HCT116 (cell line): ENCODE data around the gene ARHGAP28. TPM values are rescaled to one million over a fixed set of nuclear protein-coding genes. Genes with fewer than 3 reads are reported as not detected.

Experiments used
- ATAC-seq: fragments of 200-7000 bp; cut with Tn5 transposase; 2 replicates; pipeline ENCODE4 v1.9.1; 2020; ENCODE audit warnings: mild to moderate bottlenecking, moderate library complexity
- BruUV-seq: library from RNA; stranded (reverse); fragments of 400-500 nt; replicated peaks from 2 replicates; lab custom pipeline; 2021; lab: Mats Ljungman, UMichigan
- CTCF ChIA-PET: fragments of 300-600 bp; sonication (Branson Sonifier 250); formaldehyde crosslinking; loops from one replicate; lab custom pipeline; 2021; ENCODE audit warnings: antibody characterized with exemption; lab: Charles Lee
- POLR2A ChIA-PET: fragments of 300-600, 350-600 bp; sonication (Branson Sonifier 250); formaldehyde crosslinking; loops from one replicate; lab custom pipeline; 2021; ENCODE audit warnings: antibody characterized with exemption; lab: Charles Lee
- RAD21 ChIA-PET, 2 experiments: fragments of 300-600 bp; sonication (Branson Sonifier 250); formaldehyde crosslinking; loops; one replicate each; lab custom pipeline; 2023; ENCODE audit warnings: low total read pairs in 2 of 2; ENCODE audit not compliant: uncharacterized antibody in 2 of 2, unreplicated experiment in 2 of 2, low non-redundant PET in 1 of 2; lab: Charles Lee
- DNase-seq: peaks from one replicate; pipeline ENCODE4 v3.0.0-alpha.2; 2010; ENCODE audit warnings: low read depth, low spot score
- H2AFZ ChIP-seq: fragments of 200-600 bp; shearing (Covaris generic), sonication (generic); 2 replicates; pipeline ENCODE4 v1.6.1; 2017; ENCODE audit warnings: low read depth, mixed run types, mixed read lengths, antibody characterized with exemption, low read length; ENCODE audit not compliant: poor library complexity, severe bottlenecking
- H3K27ac ChIP-seq: 2 replicates; pipeline ENCODE4 v1.5.1; 2012; ENCODE audit warnings: low read depth, low read length
- H3K27me3 ChIP-seq: fragments of 200-600 bp; sonication (generic); 2 replicates; pipeline ENCODE4 v1.6.1; 2016; ENCODE audit warnings: mixed run types, low read length, mixed read lengths; ENCODE audit not compliant: insufficient read depth
- H3K36me3 ChIP-seq, 2 experiments: fragments of 200-500 bp in 1 of 2; fragments of 200-600 bp in 1 of 2; sonication (Bioruptor generic) in 1 of 2; sonication (generic) in 1 of 2; 2 replicates each; pipeline versions ENCODE4 v1.5.1 to v1.6.1; 2014 to 2016; ENCODE audit warnings: low read length in 2 of 2, inconsistent platforms in 1 of 2, mixed read lengths in 1 of 2, mixed run types in 1 of 2; ENCODE audit not compliant: insufficient read depth in 2 of 2, control insufficient read depth in 1 of 2
- H3K4me1 ChIP-seq, 2 experiments: fragments of 200-600 bp in 1 of 2; sonication (generic) in 1 of 2; 2 replicates each; pipeline versions ENCODE4 v1.5.1 to v1.6.1; 2012 to 2017; ENCODE audit warnings: low read length in 2 of 2, inconsistent platforms in 1 of 2, mild to moderate bottlenecking in 1 of 2, mixed read lengths in 1 of 2, mixed run types in 1 of 2, moderate library complexity in 1 of 2; ENCODE audit not compliant: insufficient read depth in 2 of 2, control insufficient read depth in 1 of 2
- H3K4me2 ChIP-seq: fragments of 200-600 bp; sonication (generic); 2 replicates; pipeline ENCODE4 v1.6.1; 2017; ENCODE audit warnings: mixed run types, low read length, mixed read lengths
- H3K4me3 ChIP-seq, 2 experiments: fragments of 200-600 bp in 1 of 2; sonication (generic) in 1 of 2; replicated peaks in 1 of 2; 2 replicates each; pipeline ENCODE4 v1.5.1; 2011 to 2016; ENCODE audit warnings: low read length in 2 of 2, control low read depth in 1 of 2, low read depth in 1 of 2, mild to moderate bottlenecking in 1 of 2, mixed read lengths in 1 of 2, mixed run types in 1 of 2
- H3K79me2 ChIP-seq: fragments of 200-600 bp; sonication (generic); 2 replicates; pipeline ENCODE4 v1.6.1; 2017; ENCODE audit warnings: mild to moderate bottlenecking, mixed run types, low read length, moderate library complexity, mixed read lengths; ENCODE audit not compliant: insufficient read depth
- H3K9ac ChIP-seq: fragments of 200-600 bp; sonication (generic); 2 replicates; pipeline ENCODE4 v1.6.1; 2016; ENCODE audit warnings: low read length, mixed read lengths
- H3K9me2 ChIP-seq: fragments of 200-600 bp; sonication (generic), shearing (Covaris generic); 2 replicates; pipeline ENCODE4 v1.6.1; 2017; ENCODE audit warnings: mixed run types, mild to moderate bottlenecking, moderate library complexity; ENCODE audit not compliant: insufficient read depth
- H3K9me3 ChIP-seq, 2 experiments: fragments of 200-500 bp in 1 of 2; fragments of 200-600 bp in 1 of 2; sonication (Bioruptor generic) in 1 of 2; sonication (generic) in 1 of 2; 2 replicates each; pipeline ENCODE4 v1.6.1; 2014 to 2017; ENCODE audit warnings: low read length in 2 of 2, mixed read lengths in 2 of 2, inconsistent platforms in 1 of 2, low read depth in 1 of 2, mild to moderate bottlenecking in 1 of 2, mixed run types in 1 of 2, moderate library complexity in 1 of 2; ENCODE audit not compliant: control insufficient read depth in 1 of 2, insufficient read depth in 1 of 2
- H4K20me1 ChIP-seq: fragments of 200-600 bp; sonication (generic), shearing (Covaris generic); 2 replicates; pipeline ENCODE4 v1.6.1; 2017; ENCODE audit warnings: mixed run types, mild to moderate bottlenecking, moderate library complexity; ENCODE audit not compliant: insufficient read depth
- CBX3 ChIP-seq: IDR thresholded peaks from 2 replicates; pipeline ENCODE4 v1.6.1; 2012; ENCODE audit warnings: low read depth
- CEBPB ChIP-seq: IDR thresholded peaks from 2 replicates; pipeline ENCODE4 v1.6.1; 2012; ENCODE audit warnings: low read depth
- ELF1 ChIP-seq: IDR thresholded peaks from 2 replicates; pipeline ENCODE4 v1.6.1; 2012; ENCODE audit warnings: low read depth, borderline replicate concordance
- EZH2 ChIP-seq: fragments of 200-600 bp; sonication (generic); IDR thresholded peaks from 2 replicates; pipeline ENCODE4 v1.6.1; 2017; ENCODE audit warnings: antibody characterized with exemption, mixed run types
- EZH2phosphoT487 ChIP-seq: fragments of 200-600 bp; IDR thresholded peaks from 2 replicates; pipeline ENCODE4 v1.6.1; 2018; ENCODE audit warnings: antibody characterized with exemption, borderline replicate concordance
- FOSL1 ChIP-seq: IDR thresholded peaks from 2 replicates; pipeline ENCODE4 v1.6.1; 2012; ENCODE audit warnings: low read depth
- POLR2A ChIP-seq: IDR thresholded peaks from 2 replicates; pipeline ENCODE4 v1.7.0; 2011; ENCODE audit warnings: borderline replicate concordance; ENCODE audit not compliant: insufficient read depth, insufficient read length; ENCODE audit errors: extremely low read depth
- POLR2AphosphoS5 ChIP-seq: IDR thresholded peaks from 2 replicates; pipeline ENCODE4 v1.6.1; 2011; ENCODE audit warnings: mild to moderate bottlenecking, low read depth, low read length, moderate library complexity
- SIN3A ChIP-seq: IDR thresholded peaks from 2 replicates; pipeline ENCODE4 v1.6.1; 2012; ENCODE audit warnings: low read depth
- SRF ChIP-seq: IDR thresholded peaks from 2 replicates; pipeline ENCODE4 v1.6.1; 2012; ENCODE audit warnings: low read depth
- YY1 ChIP-seq: IDR thresholded peaks from 2 replicates; pipeline ENCODE4 v1.6.1; 2011; ENCODE audit warnings: low read length, low read depth, moderate library complexity, mild to moderate bottlenecking; ENCODE audit not compliant: insufficient replicate concordance; ENCODE audit errors: extremely low read depth
- intact Hi-C: fragments of 100-400 bp; cut with micrococcal nuclease; formaldehyde crosslinking; loops from 2 replicates; pipeline ENCODE4 v1.10.0; 2022
- total RNA-seq: library from RNA; stranded (reverse); gene quantifications from one replicate; pipeline ENCODE4 v1.2.1, GENCODE V29; 2021; ENCODE audit not compliant: unreplicated experiment
- TF ChIP-seq, protein P1 (sequence below): IDR thresholded peaks from 2 replicates; pipeline ENCODE4 v1.6.1; 2012; ENCODE audit warnings: low read depth
- TF ChIP-seq, protein P2 (sequence below): IDR thresholded peaks from 2 replicates; pipeline ENCODE4 v1.6.1; 2011; ENCODE audit warnings: mild to moderate bottlenecking, low read length, moderate library complexity; ENCODE audit not compliant: insufficient replicate concordance; ENCODE audit errors: extremely low read depth
- TF ChIP-seq, protein P3 (sequence below): IDR thresholded peaks from 2 replicates; pipeline ENCODE4 v1.6.1; 2012

Gene ARHGAP28
- total RNA-seq, 1 experiment from 2014 or later, result not detected

DNA sequence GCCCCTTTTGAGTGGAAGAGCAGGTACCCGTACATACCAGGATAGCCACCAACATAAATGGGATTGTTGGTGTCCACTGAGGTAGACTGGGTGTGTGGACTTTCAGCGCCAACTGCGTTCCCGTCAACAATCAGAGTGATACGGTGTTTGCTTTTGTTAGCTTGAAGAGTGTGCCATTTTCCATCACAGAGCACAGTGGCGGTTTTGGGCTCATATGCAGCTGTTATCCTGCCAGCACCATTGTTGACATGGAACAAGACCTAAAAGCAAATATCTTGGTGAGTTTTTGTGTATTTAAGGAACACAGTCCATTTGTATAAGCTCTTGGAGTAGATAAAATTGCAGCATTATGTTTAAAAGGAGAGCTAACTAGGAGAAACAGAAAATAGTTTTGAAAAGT is 213.6 kb downstream of the ARHGAP28 start:
- H3K9me2 ChIP-seq, result no peaks in the 10 kb centered on the region
- no peak overlapping the region for H3K4me2 ChIP-seq
- H3K9me3 ChIP-seq, result peaks cover 0 to 18% of the 10 kb centered on the region in 2 experiments; a peak in 2 of 4 replicates
- no peak for DNase-seq
- POLR2A ChIA-PET, result no interaction called here
- no peaks in the 10 kb centered on the region for H3K36me3 ChIP-seq
- H3K4me3 ChIP-seq, result no peak overlapping the region
- H3K27ac ChIP-seq, result no peak overlapping the region
- no TSS peak for BruUV-seq
- no peak overlapping the region for H3K9ac ChIP-seq
- CTCF ChIA-PET, result no interaction called here
- intact Hi-C loops, result no loop called here
- H3K4me1 ChIP-seq, result no peaks in the 10 kb centered on the region
- no peak for ATAC-seq
- H4K20me1 ChIP-seq, result no peaks in the 10 kb centered on the region
- RAD21 ChIA-PET, result no interaction called here
- no peak for TF ChIP-seq CEBPB
- TF ChIP-seq CBX3, result no peak
- TF ChIP-seq SIN3A, result no peak
- no peak for TF ChIP-seq YY1
- no peak for TF ChIP-seq POLR2A
- no peaks in the 10 kb centered on the region for H3K79me2 ChIP-seq
- H3K27me3 ChIP-seq, result no peaks in the 10 kb centered on the region
- no peak overlapping the region for H2AFZ ChIP-seq

DNA sequence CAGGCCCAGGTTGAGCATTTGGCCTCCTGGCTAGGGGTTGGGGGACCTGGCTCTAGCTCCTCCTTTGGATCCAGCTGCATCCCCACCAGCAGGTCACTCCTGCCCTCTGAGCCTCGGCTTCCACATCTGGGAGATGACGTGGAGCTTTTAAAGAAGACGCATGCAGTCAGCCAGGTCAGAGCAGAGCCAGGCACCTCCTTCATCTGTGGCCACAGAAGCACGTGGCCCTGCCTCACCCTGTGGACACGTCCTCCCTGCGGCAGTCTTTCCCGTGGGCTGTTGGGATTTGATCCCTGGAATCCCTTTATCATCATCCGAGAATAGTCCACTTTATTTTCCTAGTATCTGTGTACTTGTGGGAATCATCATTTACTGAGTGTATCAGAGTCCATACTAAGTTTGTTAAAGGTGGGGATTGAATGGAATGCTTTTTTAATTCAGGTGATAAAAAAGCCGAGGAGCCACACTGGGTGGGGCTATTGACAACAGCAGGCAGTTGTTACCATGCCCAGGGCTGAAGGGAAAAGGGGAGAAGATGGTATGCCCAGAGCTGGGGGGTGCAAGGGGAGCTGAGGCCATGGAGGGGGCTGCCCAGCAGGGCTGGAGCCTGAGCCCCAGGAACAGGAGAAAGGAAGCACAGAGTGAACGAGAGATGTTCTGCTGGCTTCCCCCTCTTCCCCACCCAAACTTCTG is 218.0 kb downstream of the ARHGAP28 start:
- RAD21 ChIA-PET, result no interaction called here
- TF ChIP-seq, protein P1, sequence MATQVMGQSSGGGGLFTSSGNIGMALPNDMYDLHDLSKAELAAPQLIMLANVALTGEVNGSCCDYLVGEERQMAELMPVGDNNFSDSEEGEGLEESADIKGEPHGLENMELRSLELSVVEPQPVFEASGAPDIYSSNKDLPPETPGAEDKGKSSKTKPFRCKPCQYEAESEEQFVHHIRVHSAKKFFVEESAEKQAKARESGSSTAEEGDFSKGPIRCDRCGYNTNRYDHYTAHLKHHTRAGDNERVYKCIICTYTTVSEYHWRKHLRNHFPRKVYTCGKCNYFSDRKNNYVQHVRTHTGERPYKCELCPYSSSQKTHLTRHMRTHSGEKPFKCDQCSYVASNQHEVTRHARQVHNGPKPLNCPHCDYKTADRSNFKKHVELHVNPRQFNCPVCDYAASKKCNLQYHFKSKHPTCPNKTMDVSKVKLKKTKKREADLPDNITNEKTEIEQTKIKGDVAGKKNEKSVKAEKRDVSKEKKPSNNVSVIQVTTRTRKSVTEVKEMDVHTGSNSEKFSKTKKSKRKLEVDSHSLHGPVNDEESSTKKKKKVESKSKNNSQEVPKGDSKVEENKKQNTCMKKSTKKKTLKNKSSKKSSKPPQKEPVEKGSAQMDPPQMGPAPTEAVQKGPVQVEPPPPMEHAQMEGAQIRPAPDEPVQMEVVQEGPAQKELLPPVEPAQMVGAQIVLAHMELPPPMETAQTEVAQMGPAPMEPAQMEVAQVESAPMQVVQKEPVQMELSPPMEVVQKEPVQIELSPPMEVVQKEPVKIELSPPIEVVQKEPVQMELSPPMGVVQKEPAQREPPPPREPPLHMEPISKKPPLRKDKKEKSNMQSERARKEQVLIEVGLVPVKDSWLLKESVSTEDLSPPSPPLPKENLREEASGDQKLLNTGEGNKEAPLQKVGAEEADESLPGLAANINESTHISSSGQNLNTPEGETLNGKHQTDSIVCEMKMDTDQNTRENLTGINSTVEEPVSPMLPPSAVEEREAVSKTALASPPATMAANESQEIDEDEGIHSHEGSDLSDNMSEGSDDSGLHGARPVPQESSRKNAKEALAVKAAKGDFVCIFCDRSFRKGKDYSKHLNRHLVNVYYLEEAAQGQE, result no peak
- TF ChIP-seq EZH2 (no peak), ELF1 (no peak), POLR2A (no peak), POLR2AphosphoS5 (no peak), SRF (no peak), FOSL1 (no peak), CEBPB (no peak), EZH2phosphoT487 (no peak)
- TF ChIP-seq, protein P2, sequence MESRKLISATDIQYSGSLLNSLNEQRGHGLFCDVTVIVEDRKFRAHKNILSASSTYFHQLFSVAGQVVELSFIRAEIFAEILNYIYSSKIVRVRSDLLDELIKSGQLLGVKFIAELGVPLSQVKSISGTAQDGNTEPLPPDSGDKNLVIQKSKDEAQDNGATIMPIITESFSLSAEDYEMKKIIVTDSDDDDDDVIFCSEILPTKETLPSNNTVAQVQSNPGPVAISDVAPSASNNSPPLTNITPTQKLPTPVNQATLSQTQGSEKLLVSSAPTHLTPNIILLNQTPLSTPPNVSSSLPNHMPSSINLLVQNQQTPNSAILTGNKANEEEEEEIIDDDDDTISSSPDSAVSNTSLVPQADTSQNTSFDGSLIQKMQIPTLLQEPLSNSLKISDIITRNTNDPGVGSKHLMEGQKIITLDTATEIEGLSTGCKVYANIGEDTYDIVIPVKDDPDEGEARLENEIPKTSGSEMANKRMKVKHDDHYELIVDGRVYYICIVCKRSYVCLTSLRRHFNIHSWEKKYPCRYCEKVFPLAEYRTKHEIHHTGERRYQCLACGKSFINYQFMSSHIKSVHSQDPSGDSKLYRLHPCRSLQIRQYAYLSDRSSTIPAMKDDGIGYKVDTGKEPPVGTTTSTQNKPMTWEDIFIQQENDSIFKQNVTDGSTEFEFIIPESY, result no peak
- TF ChIP-seq, protein P3, sequence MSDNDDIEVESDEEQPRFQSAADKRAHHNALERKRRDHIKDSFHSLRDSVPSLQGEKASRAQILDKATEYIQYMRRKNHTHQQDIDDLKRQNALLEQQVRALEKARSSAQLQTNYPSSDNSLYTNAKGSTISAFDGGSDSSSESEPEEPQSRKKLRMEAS, result no peak
- Histone ChIP-seq H3K4me2 (no peak overlapping the region), H3K4me3 (no peak overlapping the region), H3K79me2 (no peaks in the 10 kb centered on the region), H3K9me3 (peaks cover 0 to 18% of the 10 kb centered on the region in 2 experiments; a peak in 2 of 4 replicates), H3K27ac (no peak overlapping the region), H3K36me3 (no peaks in the 10 kb centered on the region), H3K9ac (no peak overlapping the region), H3K27me3 (no peaks in the 10 kb centered on the region), H4K20me1 (no peaks in the 10 kb centered on the region), H3K9me2 (no peaks in the 10 kb centered on the region), H3K4me1 (no peaks in the 10 kb centered on the region), H2AFZ (no peak overlapping the region)
- intact Hi-C loops, result no loop called here
- no peak for ATAC-seq
- CTCF ChIA-PET, result no interaction called here
- DNase-seq, result no peak
- POLR2A ChIA-PET, result no interaction called here
- BruUV-seq, result no TSS peak
